Sigmoid colon (tissue), 4 donors: ENCODE data around the gene C1QTNF8.

Source experiments
- POLR2A ChIP-seq, 2 donors: fragments of 450-650 bp; IDR thresholded peaks; one replicate each; pipeline ENCODE4 v1.6.1; 2016; ENCODE audit warnings: antibody characterized with exemption in 2 of 2, mild to moderate bottlenecking in 2 of 2, moderate library complexity in 2 of 2
- POLR2AphosphoS5 ChIP-seq, 4 donors: sonication (generic); formaldehyde crosslinking; IDR thresholded peaks; one replicate each; pipeline ENCODE4 v1.6.1; 2017; ENCODE audit warnings: antibody characterized with exemption in 4 of 4
- TF ChIP-seq, protein P1 (sequence below), 4 experiments: fragments of 450-650 bp in 3 of 4; fragments of 200-600 bp in 1 of 4; IDR thresholded peaks; one replicate each; pipeline ENCODE4 v1.5.1; 2016 to 2019; ENCODE audit warnings: antibody characterized with exemption in 4 of 4, mild to moderate bottlenecking in 3 of 4, moderate library complexity in 2 of 4

DNA sequence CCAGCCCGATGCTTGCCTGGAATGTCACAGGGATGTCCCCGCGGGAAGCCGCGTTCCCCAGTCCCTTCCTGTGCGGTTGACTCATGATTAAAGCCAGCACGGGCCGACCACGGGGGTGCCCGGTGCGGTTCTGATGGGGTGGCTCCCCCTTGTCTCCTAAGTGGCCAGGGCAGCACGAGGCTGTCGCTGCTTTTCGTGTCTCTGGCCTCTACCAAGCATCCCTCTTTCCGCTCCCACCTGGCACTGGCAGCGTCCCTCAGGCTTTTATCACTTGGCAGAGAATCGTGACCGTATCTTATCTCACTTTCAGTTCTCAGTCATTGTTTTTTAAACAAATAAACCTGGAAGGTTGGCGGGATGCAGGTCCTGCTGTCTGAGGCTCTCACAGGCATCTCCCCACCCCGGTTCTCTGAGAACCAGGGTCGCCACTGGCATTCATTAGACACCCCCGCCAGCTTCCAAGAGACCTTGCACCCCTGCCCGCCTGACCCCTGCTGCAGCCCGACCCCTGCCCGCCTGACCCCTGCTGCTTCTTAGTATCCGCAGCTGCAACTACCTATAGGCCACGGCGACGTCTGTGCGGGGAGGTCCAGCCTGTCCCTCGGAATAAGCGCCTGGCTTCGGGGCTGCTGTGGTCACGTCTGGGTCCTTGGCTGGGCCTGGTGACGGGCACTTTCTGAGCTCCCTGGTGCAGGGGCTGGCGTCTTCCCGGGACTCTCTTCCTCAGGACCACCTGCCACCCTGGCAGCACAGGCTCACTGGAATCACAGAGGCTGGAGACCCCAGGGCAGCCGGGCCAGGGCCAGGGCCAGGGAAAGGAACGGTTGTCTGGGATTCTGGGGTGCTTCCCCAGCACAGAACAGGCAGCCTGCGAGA, 7.5 kb downstream of the C1QTNF8 start:
- TF ChIP-seq, protein P1, sequence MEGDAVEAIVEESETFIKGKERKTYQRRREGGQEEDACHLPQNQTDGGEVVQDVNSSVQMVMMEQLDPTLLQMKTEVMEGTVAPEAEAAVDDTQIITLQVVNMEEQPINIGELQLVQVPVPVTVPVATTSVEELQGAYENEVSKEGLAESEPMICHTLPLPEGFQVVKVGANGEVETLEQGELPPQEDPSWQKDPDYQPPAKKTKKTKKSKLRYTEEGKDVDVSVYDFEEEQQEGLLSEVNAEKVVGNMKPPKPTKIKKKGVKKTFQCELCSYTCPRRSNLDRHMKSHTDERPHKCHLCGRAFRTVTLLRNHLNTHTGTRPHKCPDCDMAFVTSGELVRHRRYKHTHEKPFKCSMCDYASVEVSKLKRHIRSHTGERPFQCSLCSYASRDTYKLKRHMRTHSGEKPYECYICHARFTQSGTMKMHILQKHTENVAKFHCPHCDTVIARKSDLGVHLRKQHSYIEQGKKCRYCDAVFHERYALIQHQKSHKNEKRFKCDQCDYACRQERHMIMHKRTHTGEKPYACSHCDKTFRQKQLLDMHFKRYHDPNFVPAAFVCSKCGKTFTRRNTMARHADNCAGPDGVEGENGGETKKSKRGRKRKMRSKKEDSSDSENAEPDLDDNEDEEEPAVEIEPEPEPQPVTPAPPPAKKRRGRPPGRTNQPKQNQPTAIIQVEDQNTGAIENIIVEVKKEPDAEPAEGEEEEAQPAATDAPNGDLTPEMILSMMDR (IDR thresholded peaks at IDR 0.05), result no peak
- TF ChIP-seq POLR2AphosphoS5 (IDR thresholded peaks at IDR 0.05), result no peak
- TF ChIP-seq POLR2A (IDR thresholded peaks at IDR 0.05), result no peak
